WI38 (cell line): ENCODE results near the gene GPR142.

Experiments used
- H3K4me3 ChIP-seq: 2 replicates; pipeline ENCODE4 v1.5.1; 2011; ENCODE audit warnings: low read depth, mild to moderate bottlenecking, control low read depth, low read length
- TF ChIP-seq, protein P1 (sequence below): IDR thresholded peaks from 2 replicates; pipeline ENCODE4 v1.5.1; 2012; ENCODE audit warnings: low read depth, mild to moderate bottlenecking, control low read depth, low read length

Gene GPR142

GRCh38 chr17:74329378-74329777 lies 37.9 kb upstream of the GPR142 start:
- TF ChIP-seq, protein P1, sequence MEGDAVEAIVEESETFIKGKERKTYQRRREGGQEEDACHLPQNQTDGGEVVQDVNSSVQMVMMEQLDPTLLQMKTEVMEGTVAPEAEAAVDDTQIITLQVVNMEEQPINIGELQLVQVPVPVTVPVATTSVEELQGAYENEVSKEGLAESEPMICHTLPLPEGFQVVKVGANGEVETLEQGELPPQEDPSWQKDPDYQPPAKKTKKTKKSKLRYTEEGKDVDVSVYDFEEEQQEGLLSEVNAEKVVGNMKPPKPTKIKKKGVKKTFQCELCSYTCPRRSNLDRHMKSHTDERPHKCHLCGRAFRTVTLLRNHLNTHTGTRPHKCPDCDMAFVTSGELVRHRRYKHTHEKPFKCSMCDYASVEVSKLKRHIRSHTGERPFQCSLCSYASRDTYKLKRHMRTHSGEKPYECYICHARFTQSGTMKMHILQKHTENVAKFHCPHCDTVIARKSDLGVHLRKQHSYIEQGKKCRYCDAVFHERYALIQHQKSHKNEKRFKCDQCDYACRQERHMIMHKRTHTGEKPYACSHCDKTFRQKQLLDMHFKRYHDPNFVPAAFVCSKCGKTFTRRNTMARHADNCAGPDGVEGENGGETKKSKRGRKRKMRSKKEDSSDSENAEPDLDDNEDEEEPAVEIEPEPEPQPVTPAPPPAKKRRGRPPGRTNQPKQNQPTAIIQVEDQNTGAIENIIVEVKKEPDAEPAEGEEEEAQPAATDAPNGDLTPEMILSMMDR = no peak
- H3K4me3 ChIP-seq = no peak overlapping the region

DNA sequence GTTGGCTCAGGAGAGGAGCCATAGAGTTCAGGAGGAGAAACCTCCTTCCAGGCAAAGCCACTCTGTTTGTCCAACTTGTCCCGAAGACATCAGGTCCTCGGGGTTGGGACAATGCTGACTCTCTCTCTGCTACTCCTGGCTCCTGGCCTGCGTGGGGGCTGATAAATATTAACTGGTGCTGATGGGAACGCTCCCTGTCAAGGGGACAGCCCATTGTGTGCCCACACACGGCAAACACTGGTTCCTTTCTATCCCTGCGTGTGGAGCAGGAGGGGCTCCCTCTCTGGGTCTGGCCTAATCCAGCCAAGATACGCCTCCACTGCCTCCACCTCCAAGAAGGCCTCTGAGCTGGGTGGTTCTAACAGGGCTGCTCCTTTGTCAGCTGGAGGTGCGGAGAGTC lies 36.9 kb upstream of the GPR142 start:
- no peak overlapping the region for H3K4me3 ChIP-seq
- TF ChIP-seq, protein P1 = no peak

- no peak overlapping the region for H3K4me3 ChIP-seq
- TF ChIP-seq, protein P1 = no peak
Observed at GRCh38 chr17:74332017-74332650, 35.2 kb upstream of the GPR142 start.

- H3K4me3 ChIP-seq = no peak overlapping the region
- TF ChIP-seq, protein P1 = no peak
Observed at GRCh38 chr17:74332763-74333283, 34.5 kb upstream of the GPR142 start.

DNA sequence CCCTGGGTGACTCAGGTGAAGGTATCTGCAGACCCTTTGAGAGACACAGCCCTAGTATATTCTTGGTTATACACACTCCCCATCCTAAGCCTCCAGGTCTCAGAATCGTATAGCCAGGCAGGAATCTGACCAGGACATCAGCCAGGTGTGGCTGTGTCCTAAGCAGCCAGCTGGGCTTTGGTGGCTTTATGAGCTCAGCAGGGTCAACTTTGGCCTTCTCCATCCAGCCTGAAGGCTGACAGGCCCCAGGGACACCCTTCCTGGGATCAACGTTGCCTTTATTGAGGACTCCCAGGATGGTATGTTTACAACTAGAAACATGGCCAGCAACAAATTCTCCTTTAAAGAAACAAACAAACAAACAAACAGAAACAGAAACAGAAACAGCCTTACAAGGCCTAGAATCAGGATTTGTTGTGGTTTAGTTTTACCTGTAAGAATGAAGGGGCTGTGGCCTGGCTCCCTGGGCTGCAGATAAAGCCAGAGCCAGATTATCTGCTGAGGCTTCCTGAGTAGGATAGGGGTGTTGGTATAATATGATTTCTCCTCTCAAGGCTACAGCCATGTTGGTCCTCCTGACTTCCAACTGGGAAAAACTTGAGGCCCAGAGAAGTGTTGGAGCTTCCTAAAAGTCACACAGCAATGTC lies 32.8 kb upstream of the GPR142 start:
- TF ChIP-seq, protein P1 = no peak

GRCh38 chr17:74335529-74336062 lies 31.7 kb upstream of the GPR142 start:
- TF ChIP-seq, protein P1 = no peak
- no peak overlapping the region for H3K4me3 ChIP-seq

More for the DNA sequence above, 32.8 kb upstream of the GPR142 start:
- H3K4me3 ChIP-seq = no peak overlapping the region

DNA sequence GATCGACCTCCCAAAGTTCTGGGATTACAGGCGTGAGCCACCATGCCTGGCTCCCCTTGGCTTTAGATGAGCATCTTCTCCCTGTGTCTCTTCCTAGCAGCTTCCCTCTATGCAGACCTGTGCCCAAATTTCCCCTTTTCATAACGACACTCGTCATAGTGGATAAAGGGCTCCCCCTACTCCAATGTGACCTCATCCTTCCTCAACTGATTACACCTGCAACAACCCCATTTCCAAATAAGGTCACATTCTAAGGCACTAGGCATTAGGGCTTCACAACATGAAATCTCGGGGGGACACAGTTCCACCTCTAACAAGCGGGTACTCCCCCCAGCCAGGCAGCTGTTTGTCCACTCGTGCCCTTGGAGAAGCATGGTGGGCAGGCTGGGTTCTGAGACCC lies 31.0 kb upstream of the GPR142 start:
- TF ChIP-seq, protein P1 = no peak
- H3K4me3 ChIP-seq = no peak overlapping the region
